Panc1 (cell line): ENCODE measurements around the gene TBC1D10B.

Experiments
- POLR2AphosphoS5 ChIP-seq: IDR thresholded peaks from 2 replicates; pipeline ENCODE4 v1.6.1; 2012; ENCODE audit warnings: mild to moderate bottlenecking, low read depth, low read length, moderate library complexity
- SIN3A ChIP-seq: IDR thresholded peaks from 2 replicates; pipeline ENCODE4 v1.6.1; 2012; ENCODE audit warnings: low read depth, mild to moderate bottlenecking, low read length, moderate library complexity, borderline replicate concordance; ENCODE audit not compliant: insufficient read depth
- TF ChIP-seq, protein P1 (sequence below): fragments of 450-650 bp; IDR thresholded peaks from 2 replicates; pipeline ENCODE4 v1.5.1; 2017; ENCODE audit warnings: mild to moderate bottlenecking
- TF ChIP-seq, protein P2 (sequence below), 2 experiments: IDR thresholded peaks; 2 replicates each; pipeline ENCODE4 v1.6.1; 2011 to 2012; ENCODE audit warnings: low read depth in 2 of 2, control low read depth in 1 of 2, low read length in 1 of 2, mild to moderate bottlenecking in 1 of 2, moderate library complexity in 1 of 2; ENCODE audit not compliant: insufficient read depth in 1 of 2

- TF ChIP-seq, protein P1, sequence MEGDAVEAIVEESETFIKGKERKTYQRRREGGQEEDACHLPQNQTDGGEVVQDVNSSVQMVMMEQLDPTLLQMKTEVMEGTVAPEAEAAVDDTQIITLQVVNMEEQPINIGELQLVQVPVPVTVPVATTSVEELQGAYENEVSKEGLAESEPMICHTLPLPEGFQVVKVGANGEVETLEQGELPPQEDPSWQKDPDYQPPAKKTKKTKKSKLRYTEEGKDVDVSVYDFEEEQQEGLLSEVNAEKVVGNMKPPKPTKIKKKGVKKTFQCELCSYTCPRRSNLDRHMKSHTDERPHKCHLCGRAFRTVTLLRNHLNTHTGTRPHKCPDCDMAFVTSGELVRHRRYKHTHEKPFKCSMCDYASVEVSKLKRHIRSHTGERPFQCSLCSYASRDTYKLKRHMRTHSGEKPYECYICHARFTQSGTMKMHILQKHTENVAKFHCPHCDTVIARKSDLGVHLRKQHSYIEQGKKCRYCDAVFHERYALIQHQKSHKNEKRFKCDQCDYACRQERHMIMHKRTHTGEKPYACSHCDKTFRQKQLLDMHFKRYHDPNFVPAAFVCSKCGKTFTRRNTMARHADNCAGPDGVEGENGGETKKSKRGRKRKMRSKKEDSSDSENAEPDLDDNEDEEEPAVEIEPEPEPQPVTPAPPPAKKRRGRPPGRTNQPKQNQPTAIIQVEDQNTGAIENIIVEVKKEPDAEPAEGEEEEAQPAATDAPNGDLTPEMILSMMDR: no peak
- TF ChIP-seq POLR2AphosphoS5 (no peak), SIN3A (no peak)
- TF ChIP-seq, protein P2, sequence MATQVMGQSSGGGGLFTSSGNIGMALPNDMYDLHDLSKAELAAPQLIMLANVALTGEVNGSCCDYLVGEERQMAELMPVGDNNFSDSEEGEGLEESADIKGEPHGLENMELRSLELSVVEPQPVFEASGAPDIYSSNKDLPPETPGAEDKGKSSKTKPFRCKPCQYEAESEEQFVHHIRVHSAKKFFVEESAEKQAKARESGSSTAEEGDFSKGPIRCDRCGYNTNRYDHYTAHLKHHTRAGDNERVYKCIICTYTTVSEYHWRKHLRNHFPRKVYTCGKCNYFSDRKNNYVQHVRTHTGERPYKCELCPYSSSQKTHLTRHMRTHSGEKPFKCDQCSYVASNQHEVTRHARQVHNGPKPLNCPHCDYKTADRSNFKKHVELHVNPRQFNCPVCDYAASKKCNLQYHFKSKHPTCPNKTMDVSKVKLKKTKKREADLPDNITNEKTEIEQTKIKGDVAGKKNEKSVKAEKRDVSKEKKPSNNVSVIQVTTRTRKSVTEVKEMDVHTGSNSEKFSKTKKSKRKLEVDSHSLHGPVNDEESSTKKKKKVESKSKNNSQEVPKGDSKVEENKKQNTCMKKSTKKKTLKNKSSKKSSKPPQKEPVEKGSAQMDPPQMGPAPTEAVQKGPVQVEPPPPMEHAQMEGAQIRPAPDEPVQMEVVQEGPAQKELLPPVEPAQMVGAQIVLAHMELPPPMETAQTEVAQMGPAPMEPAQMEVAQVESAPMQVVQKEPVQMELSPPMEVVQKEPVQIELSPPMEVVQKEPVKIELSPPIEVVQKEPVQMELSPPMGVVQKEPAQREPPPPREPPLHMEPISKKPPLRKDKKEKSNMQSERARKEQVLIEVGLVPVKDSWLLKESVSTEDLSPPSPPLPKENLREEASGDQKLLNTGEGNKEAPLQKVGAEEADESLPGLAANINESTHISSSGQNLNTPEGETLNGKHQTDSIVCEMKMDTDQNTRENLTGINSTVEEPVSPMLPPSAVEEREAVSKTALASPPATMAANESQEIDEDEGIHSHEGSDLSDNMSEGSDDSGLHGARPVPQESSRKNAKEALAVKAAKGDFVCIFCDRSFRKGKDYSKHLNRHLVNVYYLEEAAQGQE (IDR thresholded peaks at IDR 0.05; ENCODE audit: insufficient read depth in 1 of 2, low read depth in 2 of 2, low read length in 1 of 2): no peak
Observed at GRCh38 chr16:30361180-30361579, 9.1 kb downstream of the TBC1D10B start.
